ENCODE measurements around the gene NBPF20. TPM values are rescaled to one million over a fixed set of nuclear protein-coding genes. Genes with fewer than 3 reads are reported as not detected.
"Not testable (repeated sequence)": the region's sequence is repeated elsewhere in the genome, so short reads cannot be mapped to it uniquely, and the experiment has no call there.

Gene NBPF20
- total RNA-seq, 1 experiment from 2014 or later, result 1.3 TPM

- not testable (repeated sequence) for DNase-seq (ENCODE audit: low read depth)
Observed at GRCh38 chr1:145430830-145431229, 5.4 kb upstream of the NBPF20 start.

- not testable (repeated sequence) for DNase-seq (ENCODE audit: low read depth)
Observed at GRCh38 chr1:145429329-145429728, 3.9 kb upstream of the NBPF20 start.

- peak; percentile 63 for DNase-seq (ENCODE audit: low read depth)
Observed at GRCh38 chr1:145424612-145425435, 579 bp downstream of the NBPF20 start.

- DNase-seq (ENCODE audit: low read depth), result not testable (repeated sequence)
Observed at GRCh38 chr1:145415149-145415548, 10.3 kb downstream of the NBPF20 start.

- DNase-seq (ENCODE audit: low read depth), result not testable (repeated sequence)
Observed at GRCh38 chr1:145407266-145407665, 18.1 kb downstream of the NBPF20 start.

- DNase-seq (ENCODE audit: low read depth), result not testable (repeated sequence)
Observed at GRCh38 chr1:145404949-145405348, 20.5 kb downstream of the NBPF20 start.

- not testable (repeated sequence) for DNase-seq (ENCODE audit: low read depth)
Observed at GRCh38 chr1:145400701-145401100, 24.7 kb downstream of the NBPF20 start.

Other genes starting within 250 kb of the NBPF20 start
- not detected in 2 replicates for gene PPIAL4D, start 183.4 kb downstream of the NBPF20 start, total RNA-seq (2014; rRNA removed; shearing (Covaris generic))
- 20.9 and 23.4 TPM in 2 replicates for gene GPR89A, start 182.4 kb upstream of the NBPF20 start, total RNA-seq (2014; rRNA removed; shearing (Covaris generic))

Measured in RPMI7951 (cell line).